Hematopoietic multipotent progenitor cell treated with erythropoietin and hydrocortisone succinate and interleukin-3 and kit ligand, for 4 days (in vitro differentiated cells): ENCODE data around the gene PAXX.

ENCODE experiments used
- DNase-seq: peaks from one replicate; pipeline ENCODE4 v3.0.0-alpha.2; 2015

PAXX gene

GRCh38 chr9:136991993-136992818, at the start of gene PAXX:
TSS of gene PAXX (plus strand) at chr9:136992422. CDS start at chr9:136992444, 22 bp downstream.
- DNase-seq, result peak; percentile 97

GRCh38 chr9:136942881-136943230, 49.4 kb upstream of the PAXX start:
- DNase-seq, result no peak

GRCh38 chr9:136943291-136944211, 48.7 kb upstream of the PAXX start:
- peak; percentile 68 for DNase-seq

GRCh38 chr9:136944212-136944518, 48.1 kb upstream of the PAXX start:
- peak; percentile 83 for DNase-seq

- peak; percentile 98 for DNase-seq
Measured at GRCh38 chr9:136944519-136945332, 47.5 kb upstream of the PAXX start, which contains the start of the genes C8G and FBXW5. TSS of gene C8G (plus strand) at chr9:136945243. CDS start at chr9:136945321, 78 bp downstream. TSS of gene FBXW5 (minus strand) at chr9:136944738. CDS start at chr9:136944083, 655 bp downstream.

GRCh38 chr9:136945333-136946227, 46.6 kb upstream of the PAXX start:
- no peak for DNase-seq

GRCh38 chr9:136946228-136947027, 45.8 kb upstream of the PAXX start:
- DNase-seq, result no peak

GRCh38 chr9:136947028-136947891, 45.0 kb upstream of the PAXX start:
- DNase-seq, result no peak

GRCh38 chr9:136947955-136948510, 44.2 kb upstream of the PAXX start:
- DNase-seq, result peak; percentile 69

GRCh38 chr9:136949239-136949816, 42.9 kb upstream of the PAXX start:
- no peak for DNase-seq

- DNase-seq, result peak; percentile 96
Measured at GRCh38 chr9:136949817-136950655, 42.2 kb upstream of the PAXX start.

- no peak for DNase-seq
Measured at GRCh38 chr9:136950656-136951276, 41.5 kb upstream of the PAXX start.

GRCh38 chr9:136951541-136952320, 40.5 kb upstream of the PAXX start, which contains the start of gene LCN12:
TSS of gene LCN12 (plus strand) at chr9:136952273. CDS start at chr9:136952328, 55 bp downstream.
- DNase-seq, result no peak

GRCh38 chr9:136952321-136952850, 39.8 kb upstream of the PAXX start:
- DNase-seq, result no peak

- DNase-seq, result no peak
Measured at GRCh38 chr9:136952876-136953770, 39.1 kb upstream of the PAXX start.
